ENCODE measurements around the gene PTGER3. TPM values are rescaled to one million over a fixed set of nuclear protein-coding genes. Genes with fewer than 3 reads are reported as not detected.
A peak's percentile ranks its signal among the peaks of the same experiment; 100 is the strongest.

The PTGER3 gene
- total RNA-seq, 4 donors from 2014 or later, result 0.12 to 1.5 (median 0.29) TPM; not detected in 1

DNA sequence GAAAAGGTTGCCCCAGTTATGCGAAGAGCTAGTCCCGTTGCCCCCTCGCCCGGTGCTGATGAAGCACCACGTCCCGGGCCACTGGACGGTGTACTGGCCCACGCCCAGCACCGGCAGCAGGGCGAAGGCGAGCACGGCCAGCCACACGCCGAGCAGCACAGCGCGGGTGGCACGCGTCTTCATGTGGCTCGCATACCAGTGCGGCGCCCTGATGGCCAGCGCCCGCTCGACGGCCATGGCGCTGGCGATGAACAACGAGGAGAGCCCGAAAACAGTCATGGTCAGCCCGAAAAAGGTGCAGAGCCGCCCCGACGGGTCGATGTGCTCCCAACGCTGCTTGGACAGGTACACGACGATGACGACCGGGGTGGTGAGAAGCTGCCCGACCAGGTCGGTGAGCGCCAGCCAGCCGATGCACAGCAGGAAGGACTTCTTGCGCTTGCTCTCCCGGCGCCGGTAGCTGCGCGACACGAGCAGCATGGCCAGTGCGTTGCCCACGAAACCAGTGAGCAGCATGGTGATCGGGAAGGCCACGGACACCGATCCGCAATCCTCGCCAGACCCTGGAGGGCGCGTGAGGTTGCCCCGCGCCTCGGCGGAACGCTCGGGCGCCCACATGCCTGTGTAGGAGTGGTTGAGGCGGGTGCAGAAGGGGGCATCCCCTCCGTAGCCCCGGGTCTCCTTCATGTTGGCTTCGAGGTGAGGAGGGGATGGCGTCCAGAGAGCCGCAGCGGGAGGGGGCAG lies 553 bp downstream of the PTGER3 start:
- ATAC-seq (no peak), DNase-seq (no peak)
- Histone ChIP-seq H3K27me3 (peaks cover 31 to 49% (median 41%) of the 10 kb centered on the region in 3 donors), H3K9me3 (no peaks in the 10 kb centered on the region), H3K27ac (no peak overlapping the region), H3K36me3 (no peaks in the 10 kb centered on the region), H3K4me1 (peaks cover 6 to 12% of the 10 kb centered on the region in 2 donors), H3K4me3 (peak overlapping the region; percentile 45 to 51 (median 50))
- intact Hi-C loops (cut with DNase I; ENCODE audit: low total_unique reads) (no loop called here), in situ Hi-C loops (cut with MboI; ENCODE audit: low sequenced_read_pairs in 4 of 4) (loop anchor here in 3 of 4 donors (10.0 to 25.0 kb wide), 3 partner anchors 360 to 510 kb away; no protein-coding TSS in a partner anchor)
- TF ChIP-seq, protein P1, sequence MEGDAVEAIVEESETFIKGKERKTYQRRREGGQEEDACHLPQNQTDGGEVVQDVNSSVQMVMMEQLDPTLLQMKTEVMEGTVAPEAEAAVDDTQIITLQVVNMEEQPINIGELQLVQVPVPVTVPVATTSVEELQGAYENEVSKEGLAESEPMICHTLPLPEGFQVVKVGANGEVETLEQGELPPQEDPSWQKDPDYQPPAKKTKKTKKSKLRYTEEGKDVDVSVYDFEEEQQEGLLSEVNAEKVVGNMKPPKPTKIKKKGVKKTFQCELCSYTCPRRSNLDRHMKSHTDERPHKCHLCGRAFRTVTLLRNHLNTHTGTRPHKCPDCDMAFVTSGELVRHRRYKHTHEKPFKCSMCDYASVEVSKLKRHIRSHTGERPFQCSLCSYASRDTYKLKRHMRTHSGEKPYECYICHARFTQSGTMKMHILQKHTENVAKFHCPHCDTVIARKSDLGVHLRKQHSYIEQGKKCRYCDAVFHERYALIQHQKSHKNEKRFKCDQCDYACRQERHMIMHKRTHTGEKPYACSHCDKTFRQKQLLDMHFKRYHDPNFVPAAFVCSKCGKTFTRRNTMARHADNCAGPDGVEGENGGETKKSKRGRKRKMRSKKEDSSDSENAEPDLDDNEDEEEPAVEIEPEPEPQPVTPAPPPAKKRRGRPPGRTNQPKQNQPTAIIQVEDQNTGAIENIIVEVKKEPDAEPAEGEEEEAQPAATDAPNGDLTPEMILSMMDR (IDR thresholded peaks at IDR 0.05 in 4 of 5, conservative IDR thresholded peaks at IDR 0.05 in 1 of 5), result no peak
- no peak for TF ChIP-seq POLR2A (IDR thresholded peaks at IDR 0.05)

DNA sequence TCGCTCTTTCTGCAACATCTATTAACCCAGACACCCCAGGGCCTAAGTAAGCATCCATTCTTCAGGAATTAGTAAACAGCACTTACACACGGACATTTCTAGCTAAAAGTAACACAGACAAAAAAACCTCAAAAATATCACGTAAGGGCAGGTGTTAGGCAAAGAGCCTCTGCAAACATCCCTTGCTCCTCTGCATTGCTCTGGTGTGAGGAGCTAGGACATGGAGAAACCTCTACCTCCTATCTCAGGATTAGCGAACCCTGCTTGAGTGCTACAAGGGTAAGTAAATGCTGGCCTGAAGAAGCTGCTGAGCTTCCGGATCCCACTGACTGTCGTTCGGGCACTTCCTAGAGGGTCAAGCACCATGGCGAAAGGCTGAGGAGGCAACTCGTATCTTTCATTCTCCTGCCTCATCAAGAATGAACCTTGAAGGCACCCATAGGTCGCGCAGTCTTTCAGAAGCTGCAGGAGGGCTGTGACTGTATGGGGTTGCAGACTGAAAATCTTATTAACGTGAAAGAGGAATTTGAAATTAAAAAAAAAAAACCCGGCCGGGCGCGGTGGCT lies 2.1 kb downstream of the PTGER3 start:
- in situ Hi-C loops (cut with MboI; ENCODE audit: low sequenced_read_pairs in 4 of 4), result loop anchor here in 3 of 4 donors (10.0 to 25.0 kb wide), 3 partner anchors 358 to 508 kb away; no protein-coding TSS in a partner anchor

DNA sequence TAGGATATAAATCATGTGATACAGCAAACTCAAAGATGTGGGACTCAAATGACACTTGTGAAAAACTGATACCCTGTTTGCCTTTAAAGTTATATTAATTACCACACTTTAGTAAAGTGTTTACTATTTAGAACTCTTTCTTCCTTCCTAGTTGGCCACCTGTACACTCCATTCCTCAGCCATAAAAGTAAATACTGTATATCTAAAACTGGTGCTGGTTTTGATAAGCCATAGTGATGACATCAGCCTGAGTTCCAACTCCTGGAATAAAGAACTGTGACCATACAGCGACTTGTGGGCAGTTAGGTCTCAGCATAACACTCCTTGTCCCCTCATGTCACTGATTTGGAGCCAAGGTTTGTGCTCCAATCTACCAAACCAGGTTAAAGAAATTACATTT lies 2.8 kb downstream of the PTGER3 start:
- in situ Hi-C loops (cut with MboI; ENCODE audit: low sequenced_read_pairs in 4 of 4), result loop anchor here in 3 of 4 donors (10.0 to 25.0 kb wide), 3 partner anchors 358 to 508 kb away; no protein-coding TSS in a partner anchor
- H3K27me3 ChIP-seq, result peaks cover 31 to 49% (median 41%) of the 10 kb centered on the region in 3 donors

More for the DNA sequence above, 2.1 kb downstream of the PTGER3 start:
- no peaks in the 10 kb centered on the region for H3K9me3 ChIP-seq
- peaks cover 6 to 12% of the 10 kb centered on the region in 2 donors for H3K4me1 ChIP-seq
- DNase-seq (no peak), ATAC-seq (no peak)
- no peak for TF ChIP-seq POLR2A (IDR thresholded peaks at IDR 0.05)
- TF ChIP-seq, protein P1 (IDR thresholded peaks at IDR 0.05 in 4 of 5, conservative IDR thresholded peaks at IDR 0.05 in 1 of 5), result no peak
- no peak overlapping the region for H3K27ac ChIP-seq
- intact Hi-C loops (cut with DNase I; ENCODE audit: low total_unique reads), result no loop called here
- H3K27me3 ChIP-seq, result peaks cover 31 to 49% (median 41%) of the 10 kb centered on the region in 3 donors
- no peaks in the 10 kb centered on the region for H3K36me3 ChIP-seq
- no peak overlapping the region for H3K4me3 ChIP-seq

DNA sequence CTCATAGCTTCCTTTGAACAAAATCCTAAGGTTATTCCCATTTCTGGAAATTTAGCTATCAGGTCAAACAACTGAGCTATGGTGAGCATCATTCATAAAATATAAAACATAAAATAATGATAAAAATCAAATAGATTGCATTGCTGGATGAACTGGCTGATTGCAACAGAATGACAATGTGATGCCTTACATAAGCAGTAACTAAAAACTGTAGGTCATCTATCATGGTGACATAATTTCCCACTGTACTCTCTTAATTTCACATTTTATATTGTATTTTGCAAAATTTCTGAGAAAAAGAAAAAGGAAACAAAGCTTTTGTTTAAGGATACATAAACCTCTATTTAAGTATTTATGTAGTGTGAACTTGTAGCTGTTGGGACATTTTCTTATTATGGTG lies 4.6 kb downstream of the PTGER3 start:
- H3K4me3 ChIP-seq, result no peak overlapping the region
- peaks cover 21 to 40% (median 25%) of the 10 kb centered on the region in 3 donors for H3K27me3 ChIP-seq
- DNase-seq, result no peak
- TF ChIP-seq, protein P1 (IDR thresholded peaks at IDR 0.05 in 4 of 5, conservative IDR thresholded peaks at IDR 0.05 in 1 of 5), result no peak
- TF ChIP-seq POLR2A (IDR thresholded peaks at IDR 0.05), result no peak
- ATAC-seq, result no peak
- intact Hi-C loops (cut with DNase I; ENCODE audit: low total_unique reads) (no loop called here), in situ Hi-C loops (cut with MboI; ENCODE audit: low sequenced_read_pairs in 4 of 4) (loop anchor here in 3 of 4 donors (10.0 to 25.0 kb wide), 3 partner anchors 356 to 506 kb away; no protein-coding TSS in a partner anchor)
- H3K4me1 ChIP-seq, result peaks cover 6 to 12% of the 10 kb centered on the region in 2 donors
- no peaks in the 10 kb centered on the region for H3K36me3 ChIP-seq
- H3K9me3 ChIP-seq, result no peaks in the 10 kb centered on the region
- no peak overlapping the region for H3K27ac ChIP-seq

More for the DNA sequence above, 2.8 kb downstream of the PTGER3 start:
- Histone ChIP-seq H3K4me3 (no peak overlapping the region), H3K27ac (no peak overlapping the region), H3K4me1 (peaks cover 6 to 12% of the 10 kb centered on the region in 2 donors), H3K36me3 (no peaks in the 10 kb centered on the region), H3K9me3 (no peaks in the 10 kb centered on the region)
- no peak for TF ChIP-seq POLR2A (IDR thresholded peaks at IDR 0.05)
- TF ChIP-seq, protein P1 (IDR thresholded peaks at IDR 0.05 in 4 of 5, conservative IDR thresholded peaks at IDR 0.05 in 1 of 5), result no peak
- intact Hi-C loops (cut with DNase I; ENCODE audit: low total_unique reads), result no loop called here
- ATAC-seq, result no peak
- no peak for DNase-seq

All from gastrocnemius medialis (tissue), 4 donors.